Right lobe of liver (tissue), 6 donors: ENCODE results near the gene INPP4B. TPM values are rescaled to one million over a fixed set of nuclear protein-coding genes. Genes with fewer than 3 reads are reported as not detected.

Experiments used
- ATAC-seq, 4 donors: fragments of 200-7000 bp; cut with Tn5 transposase; one replicate each; pipeline ENCODE4 v1.9.1; 2020; ENCODE audit warnings: mild to moderate bottlenecking in 4 of 4, moderate library complexity in 4 of 4
- DNase-seq, 3 donors: peaks; one replicate each; pipeline ENCODE4 v3.0.0-alpha.2; 2020
- H3K27ac ChIP-seq, 3 donors: fragments of 200-600 bp; one replicate each; pipeline ENCODE4 v1.8.0; 2022
- H3K27me3 ChIP-seq, 2 donors: fragments of 200-600 bp; one replicate each; pipeline ENCODE4 v1.8.0; 2022
- H3K36me3 ChIP-seq, 4 donors: fragments of 200-600 bp; sonication (generic) in 1 of 4; one replicate each; pipeline versions ENCODE4 v1.5.1 to v1.8.0; 2017 to 2022; ENCODE audit warnings: control low read depth in 1 of 4
- H3K4me1 ChIP-seq, 4 donors: fragments of 200-600 bp; sonication (generic) in 1 of 4; one replicate each; pipeline versions ENCODE4 v1.5.1 to v1.8.0; 2017 to 2022; ENCODE audit warnings: control low read depth in 1 of 4
- H3K4me3 ChIP-seq, 3 donors: fragments of 200-600 bp; one replicate each; pipeline ENCODE4 v1.8.0; 2022
- H3K9me3 ChIP-seq, 4 donors: fragments of 200-600 bp; sonication (generic) in 1 of 4; one replicate each; pipeline versions ENCODE4 v1.5.1 to v1.8.0; 2017 to 2022; ENCODE audit warnings: control low read depth in 1 of 4
- CTCF ChIP-seq, 4 donors: fragments of 200-600 bp in 3 of 4; fragments of 450-650 bp in 1 of 4; IDR thresholded peaks; one replicate each; pipeline versions ENCODE4 v1.5.1 to v1.8.0; 2016 to 2022; ENCODE audit warnings: antibody characterized with exemption in 4 of 4, mild to moderate bottlenecking in 2 of 4
- POLR2A ChIP-seq: fragments of 450-650 bp; IDR thresholded peaks from one replicate; pipeline ENCODE4 v1.6.1; 2017; ENCODE audit warnings: antibody characterized with exemption, mild to moderate bottlenecking
- WGBS: methylation state at CpG from one replicate; pipeline ENCODE4 v1.1.6; 2018; ENCODE audit warnings: low coverage, low lambda C conversion rate; ENCODE audit not compliant: insufficient coverage; ENCODE audit errors: missing lambda C conversion rate; 5-methylcytosine and 5-hydroxymethylcytosine counted together
- intact Hi-C, 2 donors: fragments of 100-400 bp; cut with DNase I; formaldehyde crosslinking; loops; one replicate each; pipeline versions ENCODE4 v1.11.2 to v1.14.1; 2022
- total RNA-seq, 6 experiments: library from RNA; depleted of rRNA in 2 of 6; stranded (reverse); fragments of >200 nt in 2 of 6; fragmentation: NEBNext Ultra II Directional in 3 of 6; extraction: Animal tissue kit (Norgen Biotek cat#: 25700) in 3 of 6; gene quantifications; one replicate each; pipeline versions ENCODE4 v1.1.0 to v1.2.4, GENCODE V29; 2016 to 2023
- donor health status: DM: no; HTN: yes; CAD: no.
- donor health status: DM: no; HTN: no; CAD: no.
- donor health status: DM: no; HTN: no; CAD: no.
- donor health status: DM: no; HTN: yes; CAD: no.
- donor health status: DM: no; HTN: yes; CAD: no.

INPP4B gene
- total RNA-seq, 6 experiments from 2014 or later = 0.73 to 5.0 (median 1.6) TPM

- no peak overlapping the region for H3K4me3 ChIP-seq
- DNase-seq (no peak), ATAC-seq (no peak)
- H3K36me3 ChIP-seq = no peaks in the 10 kb centered on the region
- no peak overlapping the region for H3K27ac ChIP-seq
- 80% methylated on average over 3 of the region's 4 CpGs for WGBS
- no peaks in the 10 kb centered on the region for H3K9me3 ChIP-seq
- intact Hi-C loops = no loop called here
- H3K4me1 ChIP-seq = no peaks in the 10 kb centered on the region
- no peaks in the 10 kb centered on the region for H3K27me3 ChIP-seq
- TF ChIP-seq CTCF (IDR thresholded peaks at IDR 0.05) (no peak), POLR2A (no peak)
These were observed 371.6 kb downstream of the INPP4B start for GRCh38 chr4:142474398-142475087.

- ATAC-seq (no peak), DNase-seq (no peak)
- intact Hi-C loops = no loop called here
- no peak overlapping the region for H3K27ac ChIP-seq
- WGBS = no CpG with 5 or more reads among the region's 4 CpGs
- H3K4me3 ChIP-seq = no peak overlapping the region
- no peaks in the 10 kb centered on the region for H3K36me3 ChIP-seq
- H3K27me3 ChIP-seq = no peaks in the 10 kb centered on the region
- H3K9me3 ChIP-seq = no peaks in the 10 kb centered on the region
- no peaks in the 10 kb centered on the region for H3K4me1 ChIP-seq
- no peak for TF ChIP-seq POLR2A
- no peak for TF ChIP-seq CTCF (IDR thresholded peaks at IDR 0.05)
These were observed 372.2 kb downstream of the INPP4B start for GRCh38 chr4:142473960-142474338.

DNA sequence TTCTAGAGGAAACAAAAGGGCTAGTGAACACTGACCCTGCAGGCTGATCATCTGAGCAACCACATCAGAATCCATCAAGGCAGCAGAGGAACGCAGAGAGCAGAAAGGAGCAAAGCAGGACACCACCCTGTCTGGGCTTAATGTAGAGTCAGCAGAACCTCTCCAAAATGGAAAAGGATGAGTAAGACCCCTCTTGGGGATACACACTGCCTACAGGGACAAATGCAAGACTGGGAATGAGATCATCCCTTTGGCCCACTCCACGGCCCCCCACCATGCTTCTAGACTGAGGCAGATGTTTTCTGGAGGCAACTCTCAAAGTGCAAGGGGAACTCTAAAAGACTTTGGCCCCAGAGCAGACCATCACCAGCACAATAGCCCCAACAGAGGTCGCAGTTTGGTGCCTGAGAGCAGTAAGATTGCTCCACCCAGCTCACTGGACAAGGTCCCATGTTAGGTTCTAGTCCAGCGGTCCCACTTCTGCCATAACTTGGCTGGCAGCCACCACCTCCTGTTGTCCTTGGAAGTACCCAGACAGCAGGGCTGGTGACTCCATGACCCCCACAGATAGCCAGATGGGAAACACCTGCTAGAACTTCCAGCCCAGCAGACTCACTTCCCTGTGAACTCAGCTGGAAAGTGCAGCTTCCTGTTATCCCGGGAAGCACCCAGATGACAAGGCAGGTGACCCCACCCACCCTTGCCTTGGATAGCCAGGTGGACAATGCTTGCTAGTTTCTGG, 372.7 kb downstream of the INPP4B start:
- H3K27me3 ChIP-seq = no peaks in the 10 kb centered on the region
- no peaks in the 10 kb centered on the region for H3K9me3 ChIP-seq
- intact Hi-C loops = no loop called here
- WGBS = 35% methylated on average over 2 of the region's 5 CpGs
- DNase-seq (peak in 1 of 3 donors; percentile 42), ATAC-seq (no peak)
- TF ChIP-seq CTCF (IDR thresholded peaks at IDR 0.05) (no peak), POLR2A (no peak)
- H3K4me3 ChIP-seq = no peak overlapping the region
- H3K36me3 ChIP-seq = no peaks in the 10 kb centered on the region
- H3K4me1 ChIP-seq = no peaks in the 10 kb centered on the region
- H3K27ac ChIP-seq = no peak overlapping the region

DNA sequence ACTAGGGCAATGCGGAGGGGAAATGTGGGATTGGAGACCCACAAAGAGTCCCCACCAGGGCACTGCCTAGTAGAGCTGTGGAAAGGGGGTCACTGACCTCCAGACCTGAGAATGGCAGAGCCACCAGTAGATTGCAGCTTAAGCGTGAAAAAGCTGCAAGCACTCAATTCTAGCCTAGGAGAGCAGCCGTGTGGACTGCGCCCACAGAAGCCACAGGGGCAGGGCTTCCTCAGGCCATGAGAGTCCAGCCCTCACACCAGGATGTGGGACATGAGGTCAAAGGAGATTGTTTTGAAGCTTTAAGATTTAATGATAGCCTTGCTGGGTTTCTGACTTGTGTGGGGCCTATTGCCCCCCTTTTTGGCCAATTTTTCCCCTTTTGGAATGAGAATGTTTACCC, 379.0 kb downstream of the INPP4B start:
- ATAC-seq = no peak
- intact Hi-C loops = no loop called here

More for the DNA sequence above, 379.0 kb downstream of the INPP4B start:
- Histone ChIP-seq H3K9me3 (no peaks in the 10 kb centered on the region), H3K27ac (no peak overlapping the region), H3K36me3 (no peaks in the 10 kb centered on the region), H3K27me3 (no peaks in the 10 kb centered on the region), H3K4me1 (no peaks in the 10 kb centered on the region), H3K4me3 (no peak overlapping the region)
- WGBS = 53% methylated on average over 3 of the region's 4 CpGs
- TF ChIP-seq POLR2A = no peak
- no peak for TF ChIP-seq CTCF (IDR thresholded peaks at IDR 0.05)
- no peak for DNase-seq
